HG03354 (cell line): ENCODE data around the gene EPHB6.

ENCODE experiments used
- ATAC-seq: cut with Tn5 transposase; IDR thresholded peaks from one replicate; pipeline ENCODE4 v1.9.1; 2021; ENCODE audit warnings: mild to moderate bottlenecking; ENCODE audit not compliant: unreplicated experiment, poor library complexity, severe bottlenecking

The EPHB6 gene

DNA sequence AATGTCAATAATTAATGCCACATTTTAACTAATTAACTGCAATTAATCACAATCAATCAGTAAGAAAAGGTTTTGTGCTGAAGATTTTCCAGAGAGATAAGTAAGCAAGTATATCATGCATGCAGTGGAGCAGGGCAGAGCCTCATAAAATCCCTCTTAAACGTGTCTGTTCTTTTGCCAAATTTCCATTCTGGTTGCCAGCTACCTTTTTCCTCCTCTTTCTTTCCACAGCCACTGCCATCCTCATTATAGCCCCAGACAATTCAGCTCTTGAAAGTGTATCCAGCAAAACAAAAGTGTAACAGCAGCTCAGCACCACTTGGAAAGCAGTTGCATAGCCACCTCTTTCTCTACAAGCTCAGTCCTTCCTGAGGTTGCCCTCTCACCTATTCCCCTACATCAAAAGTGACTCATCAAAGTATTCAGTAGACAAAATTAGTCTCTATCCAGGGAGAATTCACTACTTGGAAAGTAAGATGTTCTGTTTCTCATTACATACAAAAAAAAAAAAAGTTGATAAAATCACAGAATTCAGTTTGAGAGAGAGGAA is 26.9 kb upstream of the EPHB6 start:
- no peak for ATAC-seq

DNA sequence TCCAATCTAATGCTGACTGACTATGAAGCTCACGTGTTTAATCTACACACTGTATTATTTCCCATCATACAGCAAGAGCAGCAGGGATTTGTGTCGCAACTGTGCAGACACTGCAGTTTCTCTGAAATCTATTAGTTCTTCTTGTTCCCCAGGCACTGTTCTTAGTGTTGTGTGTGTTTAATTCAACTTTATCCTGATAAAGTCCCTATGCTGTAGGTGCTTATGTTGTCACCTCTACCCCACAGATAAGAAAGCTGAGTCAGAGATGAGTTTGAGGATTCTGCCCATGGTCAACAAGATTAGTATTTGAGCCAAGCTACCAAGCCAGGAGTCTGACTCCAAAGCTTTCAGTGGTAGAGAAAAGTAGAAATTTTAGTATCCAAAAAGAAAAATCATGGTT is 22.5 kb upstream of the EPHB6 start:
- no peak for ATAC-seq

DNA sequence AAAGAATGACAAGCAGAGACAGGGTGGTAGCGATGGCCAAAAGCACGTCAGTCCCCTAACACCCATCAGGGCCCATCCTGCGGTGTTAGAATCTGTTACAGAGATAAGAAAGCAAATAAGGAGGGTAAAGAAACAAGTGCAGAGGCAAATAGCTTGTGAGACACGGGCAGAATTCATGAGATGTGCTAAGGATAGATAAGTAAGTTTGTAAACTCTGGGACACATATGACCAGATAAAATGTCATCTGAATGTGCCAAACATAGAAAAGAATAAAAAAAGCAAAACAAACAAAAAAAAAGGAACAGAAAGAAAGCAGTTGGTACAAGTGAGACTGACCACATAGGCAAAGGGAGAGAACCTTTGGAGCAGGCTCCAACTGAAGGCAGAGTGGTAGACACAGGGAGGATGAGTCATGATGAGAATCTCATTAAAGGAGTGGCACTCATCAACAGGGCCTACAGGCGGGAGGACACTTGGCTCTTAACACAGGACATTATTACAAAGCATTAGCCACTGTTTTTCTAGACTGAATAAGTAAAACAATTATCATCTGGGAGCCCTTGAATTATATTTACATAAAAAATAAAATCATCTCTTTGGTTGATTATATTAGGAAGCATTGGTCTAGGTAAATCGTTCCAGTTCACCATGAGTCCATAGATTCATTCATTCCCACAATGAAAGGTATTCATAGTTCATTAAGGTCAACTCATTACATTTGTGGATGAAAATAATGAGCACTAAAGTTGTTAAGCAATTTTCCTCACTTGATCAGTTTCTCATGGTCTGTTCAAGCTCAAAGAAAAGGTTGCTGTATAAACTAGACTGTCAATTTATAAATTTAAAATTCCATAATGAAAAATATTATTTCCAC is 21.5 kb upstream of the EPHB6 start:
- ATAC-seq, result peak; percentile 67

DNA sequence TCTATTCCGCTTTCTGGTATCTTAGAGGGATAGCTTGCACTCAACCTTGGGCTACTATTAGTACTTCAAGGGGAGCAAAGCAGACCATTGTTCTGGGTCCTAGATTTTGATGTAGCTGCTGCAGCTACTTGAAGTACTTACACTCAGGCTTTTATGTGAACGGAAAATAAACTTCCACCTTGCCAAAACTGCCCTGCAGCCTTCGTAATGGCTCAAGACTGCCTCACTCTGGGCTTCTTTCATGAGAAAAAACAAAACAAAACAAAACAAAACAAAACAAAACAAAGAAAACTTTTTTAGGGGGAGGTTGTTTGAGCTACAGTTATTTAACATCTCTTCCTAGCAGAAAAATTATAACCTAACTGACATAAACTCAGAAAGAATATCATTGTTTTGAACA is 19.4 kb upstream of the EPHB6 start:
- no peak for ATAC-seq

DNA sequence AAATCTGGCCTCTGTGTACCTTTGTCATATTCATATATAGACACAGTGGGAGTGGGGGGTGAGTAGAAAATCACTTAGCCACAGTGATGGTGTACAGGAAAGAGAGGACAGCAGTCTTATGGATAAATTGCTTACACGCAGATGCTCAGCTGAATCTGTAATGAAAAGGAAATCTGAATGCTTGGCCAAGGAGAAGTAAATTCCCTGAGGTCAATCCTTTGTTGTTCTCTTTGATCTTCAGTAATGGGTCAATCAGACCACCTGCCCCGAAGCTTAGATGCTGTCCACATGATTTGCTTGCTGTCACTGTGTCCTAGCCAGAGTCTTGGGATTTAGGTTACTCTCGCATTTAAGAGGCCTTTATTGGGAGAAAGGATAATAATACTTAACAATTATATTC is 18.4 kb upstream of the EPHB6 start:
- ATAC-seq, result no peak

DNA sequence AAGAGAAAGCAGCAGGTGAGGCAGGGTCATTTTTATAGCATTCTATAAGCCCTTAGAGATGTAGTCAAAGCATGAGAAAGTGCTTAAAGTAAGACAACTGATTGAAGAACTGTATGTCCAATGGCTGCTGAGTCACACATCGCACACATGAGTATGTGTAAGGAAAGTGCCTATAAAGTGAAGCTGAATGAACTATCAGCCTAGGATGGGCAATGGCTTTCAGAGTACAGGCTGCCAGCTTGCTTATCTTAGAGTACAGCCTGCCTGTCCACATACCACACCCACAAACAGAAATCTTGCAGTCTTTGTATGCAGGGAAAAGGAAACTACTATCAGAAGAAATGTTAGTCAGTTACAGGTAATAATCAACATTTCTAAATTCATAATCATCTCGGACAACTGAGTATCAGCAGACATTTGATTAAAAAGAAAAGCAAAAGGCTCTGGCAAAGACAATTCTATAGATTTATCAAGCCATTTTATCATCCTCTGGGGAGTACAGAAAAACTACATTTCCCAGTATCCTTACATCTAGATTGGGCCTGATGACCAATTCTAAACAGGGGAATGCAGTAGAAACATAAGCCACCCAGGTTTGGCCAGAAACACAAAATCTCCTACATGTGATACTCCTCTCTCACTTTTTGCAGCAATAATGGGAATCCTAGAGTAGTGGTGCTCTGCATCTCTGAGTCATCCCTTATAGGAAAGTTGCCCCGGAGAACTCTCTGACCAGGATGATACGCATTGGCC is 16.2 kb upstream of the EPHB6 start:
- no peak for ATAC-seq

DNA sequence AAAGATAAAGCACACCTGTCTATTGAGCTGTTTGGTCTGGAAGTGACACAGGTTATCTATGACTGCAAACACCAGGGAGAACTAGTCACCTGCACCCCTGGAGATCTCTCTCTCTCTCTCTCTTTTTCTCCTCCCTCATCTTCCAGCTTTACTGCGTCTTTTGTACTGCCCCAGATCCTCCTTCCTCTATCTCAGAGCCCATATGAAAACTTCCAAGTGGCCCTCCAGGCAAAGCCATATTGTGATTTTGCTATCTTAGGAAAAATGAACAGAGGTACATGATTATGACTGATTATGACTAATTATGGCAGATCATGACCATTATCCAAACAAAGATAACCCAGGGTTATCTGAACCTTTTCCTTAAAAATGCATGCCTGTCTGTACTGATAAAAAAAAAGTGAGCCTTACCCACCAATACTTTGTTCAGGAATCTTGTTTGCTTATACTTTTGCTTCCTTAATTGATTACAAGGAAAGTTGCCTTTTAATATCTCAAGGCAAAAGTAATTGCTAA is 12.6 kb upstream of the EPHB6 start:
- no peak for ATAC-seq

DNA sequence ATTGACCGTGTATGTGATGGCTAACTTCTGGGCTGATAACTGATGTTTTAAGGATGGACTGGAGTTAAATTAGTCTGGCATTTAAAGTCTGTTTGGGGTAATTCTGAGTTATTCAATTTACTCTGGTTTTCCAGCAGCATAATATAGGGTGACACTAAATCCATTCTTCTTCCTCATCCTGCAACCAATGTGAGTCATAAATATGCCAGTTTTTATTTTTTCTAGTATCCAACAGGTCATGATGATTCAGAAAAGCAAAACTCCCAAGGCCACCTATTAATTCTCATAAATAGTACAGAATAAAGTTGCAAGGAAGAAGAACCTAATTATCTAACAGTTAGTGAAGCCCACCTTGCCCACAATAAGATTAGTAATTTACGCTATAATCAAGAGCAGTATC is 7.5 kb upstream of the EPHB6 start:
- no peak for ATAC-seq

DNA sequence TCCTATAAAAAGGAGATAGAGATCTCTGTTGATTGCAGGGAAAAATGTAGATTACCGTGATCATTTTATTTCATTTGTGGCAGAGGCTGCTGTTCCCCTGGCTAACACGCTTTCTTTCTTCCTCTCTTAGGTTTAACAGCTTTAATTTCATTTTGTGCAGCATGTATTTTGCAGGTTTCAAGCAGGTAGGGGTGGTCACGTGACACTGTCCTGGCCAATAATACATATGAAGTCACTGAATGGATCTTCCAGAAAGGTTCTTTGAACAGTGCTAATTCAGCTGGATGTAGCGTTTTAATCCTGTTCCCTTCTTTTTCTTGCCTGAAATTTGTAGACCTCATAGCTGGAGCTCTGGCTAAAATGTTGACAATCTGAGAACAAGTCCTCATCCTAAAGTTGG is 3.6 kb upstream of the EPHB6 start:
- ATAC-seq, result no peak

DNA sequence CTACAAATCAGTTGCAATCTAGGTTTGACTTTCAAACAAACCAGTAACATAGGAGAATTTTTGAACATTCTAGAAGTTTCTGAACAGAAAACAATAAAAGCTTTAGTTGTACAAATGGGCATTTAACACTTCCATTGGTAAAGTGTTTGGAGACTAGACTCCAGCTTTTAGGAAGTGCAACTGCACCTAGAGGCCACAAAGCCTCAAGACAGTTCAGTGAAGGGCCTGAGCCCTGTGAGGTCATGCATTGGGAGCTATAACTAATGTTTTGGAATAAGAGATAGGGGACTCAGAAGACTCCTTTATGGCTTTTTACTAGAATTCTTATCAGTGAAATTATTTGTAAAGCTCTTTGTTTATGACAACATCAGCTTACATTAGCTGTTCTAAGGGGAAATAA is 3.0 kb upstream of the EPHB6 start:
- ATAC-seq, result no peak

DNA sequence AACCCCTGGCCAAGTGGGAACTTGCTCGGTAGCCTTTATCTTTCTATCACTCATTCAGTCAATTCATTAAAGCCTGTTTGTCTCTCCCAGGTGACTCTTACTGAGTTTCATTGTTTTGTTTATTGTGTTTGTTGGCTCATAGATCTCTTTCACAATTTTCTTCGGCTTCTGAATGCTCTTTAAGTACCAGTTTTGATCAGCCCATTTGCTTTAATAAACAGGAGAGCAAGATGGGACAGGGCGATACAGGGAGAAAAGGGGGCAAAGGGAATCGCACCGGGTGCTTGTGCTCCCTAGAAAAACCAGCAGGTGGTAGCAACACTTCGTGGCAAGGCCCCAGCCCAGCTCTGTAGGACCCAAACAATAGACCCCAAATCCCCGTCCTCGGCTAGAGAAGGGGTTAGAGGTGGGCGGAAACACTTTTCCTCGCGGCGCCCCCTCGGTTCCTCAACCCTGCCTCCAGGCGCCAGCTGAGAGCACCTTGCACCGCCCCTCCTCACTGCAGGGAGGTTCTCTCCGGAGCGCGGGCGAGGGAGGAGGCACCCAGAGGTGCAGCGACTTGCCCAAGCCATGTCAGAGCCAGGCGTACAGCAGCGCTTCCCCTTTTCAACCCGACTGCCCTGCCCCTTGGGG is 1.0 kb upstream of the EPHB6 start:
- ATAC-seq, result peak; percentile 87

DNA sequence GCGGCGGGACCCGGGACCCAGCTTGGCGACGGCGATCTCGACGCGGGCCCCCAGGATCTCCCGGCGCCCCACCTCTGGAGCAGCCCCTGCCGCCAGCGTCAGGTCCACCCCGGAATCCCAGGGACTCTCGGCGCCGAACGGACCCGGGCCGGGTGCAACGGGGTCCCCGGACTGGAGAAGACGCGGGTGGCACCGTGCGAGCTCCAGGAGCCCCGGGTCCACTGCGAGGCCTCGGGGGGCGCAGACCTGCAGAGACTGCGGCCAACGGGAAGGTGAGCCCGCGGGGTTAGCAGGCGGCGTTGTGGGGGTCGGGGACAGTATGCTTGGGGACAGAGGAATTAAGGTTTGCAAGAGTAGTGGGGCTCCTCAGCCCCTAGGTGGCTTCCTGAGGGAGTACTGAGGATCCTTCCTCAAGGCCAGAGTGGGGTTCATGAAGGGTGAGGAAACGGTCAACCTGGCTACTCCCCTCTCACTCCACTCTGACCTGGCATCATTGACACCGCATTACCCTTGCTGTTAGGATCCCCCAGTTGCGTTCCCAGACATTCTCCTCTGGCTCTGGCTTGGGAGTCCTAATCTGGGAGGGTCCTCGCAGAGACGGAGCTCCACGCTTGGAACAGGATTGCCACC is 353 bp downstream of the EPHB6 start:
- peak; percentile 4 for ATAC-seq

DNA sequence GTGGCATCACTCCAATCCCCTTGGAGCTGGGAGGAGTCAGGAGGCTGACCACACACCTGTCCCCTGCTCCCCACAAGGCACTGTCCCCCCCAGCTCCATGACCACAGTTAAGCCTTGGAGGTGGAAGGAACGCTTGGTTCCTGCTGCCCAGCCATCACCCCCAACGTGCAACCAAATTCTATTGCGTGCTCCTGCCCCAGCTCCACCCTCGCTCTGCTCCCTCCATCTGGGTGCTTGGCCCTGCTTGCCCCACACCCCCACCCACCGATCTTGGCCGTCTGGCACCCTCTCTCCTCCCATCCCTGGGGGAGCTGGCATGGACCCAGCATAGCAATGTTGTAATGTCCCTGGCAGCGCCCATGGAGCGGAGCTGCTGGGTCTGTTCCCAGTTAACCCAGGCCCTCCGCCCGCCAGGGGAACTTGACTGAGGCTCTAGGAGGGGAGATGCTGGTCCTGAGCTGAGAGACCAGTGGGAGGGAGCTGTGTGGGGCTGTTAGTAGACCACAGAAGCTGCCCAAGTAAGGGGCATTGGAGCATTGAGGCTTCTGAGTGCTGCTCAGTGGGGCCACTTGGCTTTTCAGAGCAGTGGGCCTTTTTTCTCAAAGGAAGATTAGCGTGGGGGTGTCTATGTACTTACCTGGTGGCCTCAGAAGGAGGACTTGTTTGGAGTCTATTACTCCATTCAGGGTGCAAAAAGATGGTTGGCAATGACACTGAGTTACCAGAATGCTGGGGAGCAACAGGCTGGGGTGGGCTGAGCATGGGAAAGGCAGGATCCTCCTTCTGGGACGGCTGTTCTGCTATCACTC is 1.1 kb downstream of the EPHB6 start:
- no peak for ATAC-seq

DNA sequence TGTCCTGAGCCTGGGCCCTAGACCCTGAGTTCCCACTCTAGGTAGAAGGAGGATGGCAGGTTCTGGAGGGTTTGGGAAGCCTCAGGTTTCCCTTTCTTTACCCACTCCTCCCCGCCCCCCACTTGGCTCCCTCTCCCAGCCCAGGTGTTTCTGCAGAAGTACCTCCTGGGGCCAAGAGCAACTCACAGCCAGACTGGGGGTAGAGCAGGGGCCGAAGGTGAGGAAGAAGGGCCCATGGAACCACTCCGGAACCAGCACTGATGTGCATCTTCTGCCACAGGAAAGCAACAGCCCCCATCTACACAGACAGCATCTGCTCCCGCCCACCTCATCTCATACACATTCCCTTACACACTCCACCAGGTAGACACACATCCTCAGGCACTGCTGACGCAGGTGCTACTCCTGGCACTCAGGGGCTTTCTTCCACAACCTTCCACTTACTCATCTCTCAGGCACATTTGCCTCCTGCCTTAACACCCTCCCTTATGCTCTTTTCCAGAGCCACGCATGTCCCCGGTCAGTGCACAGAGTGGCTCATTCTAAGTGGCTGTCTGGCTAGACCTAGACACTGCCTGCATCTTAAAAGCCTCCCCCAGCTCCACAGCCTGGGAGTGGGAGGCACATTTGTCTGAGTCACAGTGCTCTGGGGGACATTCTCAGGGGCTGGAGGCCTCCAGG is 1.8 kb downstream of the EPHB6 start:
- no peak for ATAC-seq

DNA sequence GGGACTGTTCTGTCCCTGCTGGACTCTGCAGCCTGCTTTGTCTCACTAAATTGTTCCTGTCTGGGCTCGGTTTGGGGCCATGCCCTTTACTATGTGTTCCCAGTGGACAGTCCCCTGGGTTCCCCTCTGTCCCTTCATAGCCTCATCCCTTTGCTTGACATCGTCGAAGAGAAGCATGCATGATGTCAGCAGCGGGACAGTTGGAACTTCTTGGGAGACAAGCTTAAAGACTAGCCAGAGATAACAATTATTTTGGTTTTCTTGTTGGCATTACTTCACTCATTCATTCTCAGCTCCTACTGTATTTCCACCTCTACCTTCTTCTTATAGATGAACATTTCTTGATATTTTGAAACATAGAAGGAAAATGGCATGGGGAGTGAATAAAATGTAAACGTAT is 2.7 kb downstream of the EPHB6 start:
- no peak for ATAC-seq

DNA sequence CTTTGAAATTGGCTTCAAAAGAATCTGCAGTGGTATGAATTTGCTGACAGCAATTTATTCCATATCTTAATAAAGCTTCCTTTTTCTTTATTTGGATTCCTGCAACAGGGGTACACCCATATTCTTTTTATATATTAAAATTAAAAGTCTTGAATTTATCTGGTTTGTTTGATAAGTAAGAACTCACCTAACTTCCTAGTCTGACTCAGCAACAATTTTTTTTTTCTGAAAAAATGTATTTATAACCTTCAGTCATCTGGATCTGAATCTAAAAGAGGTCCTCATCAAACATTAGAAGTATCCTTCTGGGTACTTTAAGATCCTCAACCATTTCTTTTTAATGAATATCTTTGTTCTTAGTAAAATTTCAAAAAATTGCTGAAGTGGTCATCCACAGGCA is 4.5 kb downstream of the EPHB6 start:
- ATAC-seq, result no peak

DNA sequence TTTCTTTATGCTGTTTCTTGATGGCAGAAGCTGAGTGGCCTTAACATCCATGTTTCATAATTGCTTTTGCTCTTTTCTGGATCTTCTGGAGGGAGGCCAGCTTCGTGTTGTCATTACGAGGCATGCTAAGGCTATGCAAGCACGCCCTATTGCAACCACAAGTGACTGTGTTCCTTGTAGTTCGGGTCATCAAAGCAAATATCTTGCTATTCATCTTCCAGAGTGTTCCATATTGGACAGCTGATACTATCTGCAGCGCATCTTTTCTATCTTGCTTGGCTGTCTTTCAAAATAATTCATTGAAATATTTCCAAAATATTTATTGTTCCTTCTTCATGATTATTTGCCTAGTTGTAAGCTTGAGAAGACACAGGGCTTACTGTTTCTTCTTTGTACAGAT is 5.0 kb downstream of the EPHB6 start:
- ATAC-seq, result no peak

DNA sequence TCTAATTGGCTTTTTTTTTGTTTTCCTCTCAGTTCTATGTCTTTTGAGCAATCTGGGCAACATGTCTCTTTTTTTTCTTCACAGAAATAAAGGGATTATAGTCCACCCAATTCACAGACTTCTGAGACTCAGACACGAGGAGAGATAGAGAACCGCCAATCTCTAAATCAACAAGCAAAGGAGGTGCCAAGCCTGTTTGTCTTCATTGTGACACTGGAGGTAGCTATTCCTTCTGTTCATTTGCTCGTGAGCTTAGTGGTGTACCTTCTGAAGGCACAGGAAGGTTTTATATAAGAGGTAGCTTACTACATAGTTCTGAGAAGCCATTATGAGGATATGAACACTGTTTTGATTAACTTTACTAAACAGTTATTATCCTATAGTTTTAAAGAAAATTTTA is 6.1 kb downstream of the EPHB6 start:
- no peak for ATAC-seq

DNA sequence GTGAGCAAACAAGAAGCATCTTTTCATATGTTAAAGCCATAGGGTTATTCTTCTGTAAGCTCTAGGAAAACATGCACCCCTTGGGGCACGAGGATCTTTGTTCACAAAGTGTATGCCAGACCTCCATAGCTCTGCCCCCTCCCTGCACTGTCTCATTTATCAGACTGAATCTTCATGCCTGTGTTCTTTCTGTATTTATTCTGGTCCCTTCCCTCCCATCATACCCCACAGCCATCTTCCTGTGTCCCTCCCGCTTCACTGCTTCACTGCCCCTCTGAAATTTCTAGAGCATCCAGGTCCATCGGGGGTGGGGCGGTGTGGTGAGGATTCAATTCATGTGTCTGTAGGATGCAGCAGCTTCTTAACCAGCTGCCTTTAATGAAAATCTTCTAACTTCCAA is 7.5 kb downstream of the EPHB6 start:
- no peak for ATAC-seq
